MM.1S (cell line): ENCODE results near the gene CELF4.

ENCODE experiments used
- EZH2 ChIP-seq: fragments of 300-600 bp; sonication (generic); optimal IDR thresholded peaks from 2 replicates; pipeline ENCODE3; 2017; ENCODE audit warnings: low read depth, mild to moderate bottlenecking, antibody characterized with exemption, low read length, mixed read lengths
- EZH2phosphoT487 ChIP-seq: fragments of 300-600 bp; sonication (generic); IDR thresholded peaks from 2 replicates; pipeline ENCODE4 v1.6.1; 2018; ENCODE audit warnings: antibody characterized with exemption, low read length
- TF ChIP-seq, protein P1 (sequence below): fragments of 300-600 bp; sonication (generic); IDR thresholded peaks from 2 replicates; pipeline ENCODE4 v1.5.1; 2016; ENCODE audit warnings: antibody characterized with exemption, low read length, mixed read lengths

DNA sequence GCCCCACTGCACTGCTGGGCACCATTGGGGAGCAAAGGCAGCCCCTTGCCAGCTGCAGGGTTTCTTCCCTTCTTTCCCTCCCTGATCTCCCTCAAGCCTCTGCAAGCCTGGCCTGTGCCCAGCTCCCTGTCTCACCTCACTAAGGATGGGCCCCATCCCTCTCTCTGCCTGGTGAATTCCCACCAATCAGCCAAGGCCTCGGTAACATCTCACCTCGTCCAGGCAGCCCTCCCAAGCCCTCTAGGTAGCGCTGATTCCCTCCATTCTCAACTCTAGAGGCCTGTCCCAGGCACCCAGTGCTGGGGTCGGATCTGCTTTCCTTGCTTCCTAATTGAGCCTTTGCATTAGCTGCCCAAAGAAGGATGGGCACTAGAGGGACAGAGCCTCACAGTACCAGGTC lies 63.0 kb downstream of the CELF4 start:
- TF ChIP-seq, protein P1, sequence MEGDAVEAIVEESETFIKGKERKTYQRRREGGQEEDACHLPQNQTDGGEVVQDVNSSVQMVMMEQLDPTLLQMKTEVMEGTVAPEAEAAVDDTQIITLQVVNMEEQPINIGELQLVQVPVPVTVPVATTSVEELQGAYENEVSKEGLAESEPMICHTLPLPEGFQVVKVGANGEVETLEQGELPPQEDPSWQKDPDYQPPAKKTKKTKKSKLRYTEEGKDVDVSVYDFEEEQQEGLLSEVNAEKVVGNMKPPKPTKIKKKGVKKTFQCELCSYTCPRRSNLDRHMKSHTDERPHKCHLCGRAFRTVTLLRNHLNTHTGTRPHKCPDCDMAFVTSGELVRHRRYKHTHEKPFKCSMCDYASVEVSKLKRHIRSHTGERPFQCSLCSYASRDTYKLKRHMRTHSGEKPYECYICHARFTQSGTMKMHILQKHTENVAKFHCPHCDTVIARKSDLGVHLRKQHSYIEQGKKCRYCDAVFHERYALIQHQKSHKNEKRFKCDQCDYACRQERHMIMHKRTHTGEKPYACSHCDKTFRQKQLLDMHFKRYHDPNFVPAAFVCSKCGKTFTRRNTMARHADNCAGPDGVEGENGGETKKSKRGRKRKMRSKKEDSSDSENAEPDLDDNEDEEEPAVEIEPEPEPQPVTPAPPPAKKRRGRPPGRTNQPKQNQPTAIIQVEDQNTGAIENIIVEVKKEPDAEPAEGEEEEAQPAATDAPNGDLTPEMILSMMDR, result no peak
- TF ChIP-seq EZH2 (no peak), EZH2phosphoT487 (no peak)
